GM21737 (cell line): ENCODE results near the gene TMC4.
"Not testable (repeated sequence)": the region's sequence is repeated elsewhere in the genome, so short reads cannot be mapped to it uniquely, and the experiment has no call there.

Source experiments
- ATAC-seq: cut with Tn5 transposase; IDR thresholded peaks from one replicate; pipeline ENCODE4 v1.9.1; 2021; ENCODE audit warnings: mild to moderate bottlenecking, moderate library complexity; ENCODE audit not compliant: unreplicated experiment

The TMC4 gene

GRCh38 chr19:54180691-54181091, 7.7 kb upstream of the TMC4 start:
- ATAC-seq, result no peak

GRCh38 chr19:54179921-54180461, 7.0 kb upstream of the TMC4 start:
- ATAC-seq, result no peak

GRCh38 chr19:54179262-54179852, 6.4 kb upstream of the TMC4 start:
- no peak for ATAC-seq

GRCh38 chr19:54178581-54179261, 5.8 kb upstream of the TMC4 start:
- ATAC-seq, result no peak

GRCh38 chr19:54173951-54174834, 1.2 kb upstream of the TMC4 start:
- no peak for ATAC-seq

- no peak for ATAC-seq
Observed at GRCh38 chr19:54173359-54173699, 369 bp upstream of the TMC4 start.

GRCh38 chr19:54171736-54172431, 1.1 kb downstream of the TMC4 start:
- ATAC-seq, result not testable (repeated sequence)

- ATAC-seq, result no peak
Observed at GRCh38 chr19:54169149-54169740, 3.7 kb downstream of the TMC4 start.

- no peak for ATAC-seq
Observed at GRCh38 chr19:54168174-54168917, 4.6 kb downstream of the TMC4 start.

GRCh38 chr19:54165222-54165621, 7.7 kb downstream of the TMC4 start:
- no peak for ATAC-seq

GRCh38 chr19:54164369-54165068, 8.4 kb downstream of the TMC4 start:
- ATAC-seq, result no peak

- no peak for ATAC-seq
Observed at GRCh38 chr19:54162884-54163283, 10.1 kb downstream of the TMC4 start.

- ATAC-seq, result no peak
Observed at GRCh38 chr19:54162241-54162805, 10.6 kb downstream of the TMC4 start.

- no peak for ATAC-seq
Observed at GRCh38 chr19:54160854-54161253, 12.1 kb downstream of the TMC4 start.

GRCh38 chr19:54160182-54160811, 12.7 kb downstream of the TMC4 start:
- ATAC-seq, result no peak

- ATAC-seq, result peak; percentile 87
Observed at GRCh38 chr19:54159352-54160181, 13.4 kb downstream of the TMC4 start, which contains the start of gene LENG1. Gene LENG1 (minus strand): TSS chr19:54159721. CDS start chr19:54159695, 26 bp downstream.

GRCh38 chr19:54158812-54159351, 14.1 kb downstream of the TMC4 start:
- ATAC-seq, result no peak
